IPS-20b (cell line): Measurements from ENCODE around the gene CD160.
"Not testable (repeated sequence)": the region's sequence is repeated elsewhere in the genome, so short reads cannot be mapped to it uniquely, and the experiment has no call there.

Experiments used
- H3K27ac ChIP-seq: one replicate; pipeline ENCODE4 v1.5.1; 2013; ENCODE audit warnings: low read length
- H3K27me3 ChIP-seq: 2 replicates; pipeline ENCODE4 v1.6.1; 2013; ENCODE audit warnings: mild to moderate bottlenecking, low read length, inconsistent platforms; ENCODE audit not compliant: insufficient read depth
- H3K36me3 ChIP-seq: 2 replicates; pipeline ENCODE4 v1.6.1; 2013; ENCODE audit warnings: low read depth, mild to moderate bottlenecking, inconsistent platforms, low read length, moderate library complexity; ENCODE audit not compliant: insufficient read depth
- H3K4me1 ChIP-seq: 2 replicates; pipeline ENCODE4 v1.6.1; 2013; ENCODE audit warnings: mild to moderate bottlenecking, control low read depth, inconsistent platforms, low read length, moderate library complexity; ENCODE audit not compliant: insufficient read depth
- H3K4me3 ChIP-seq: 2 replicates; pipeline ENCODE4 v1.5.1; 2013; ENCODE audit warnings: mild to moderate bottlenecking, low read length, inconsistent platforms
- H3K9ac ChIP-seq: 2 replicates; pipeline ENCODE4 v1.6.1; 2013; ENCODE audit warnings: low read depth, mild to moderate bottlenecking, inconsistent platforms, low read length, moderate library complexity
- H3K9me3 ChIP-seq: 2 replicates; pipeline ENCODE4 v1.6.1; 2013; ENCODE audit warnings: mild to moderate bottlenecking, low read depth, low read length, inconsistent platforms; ENCODE audit not compliant: insufficient read depth

The CD160 gene

GRCh38 chr1:145736191-145736590 is 16.9 kb downstream of the CD160 start:
- no peaks in the 10 kb centered on the region for H3K9me3 ChIP-seq
- no peaks in the 10 kb centered on the region for H3K27me3 ChIP-seq
- no peak overlapping the region for H3K27ac ChIP-seq
- H3K9ac ChIP-seq, result no peak overlapping the region
- H3K4me1 ChIP-seq, result peaks cover 8% of the 10 kb centered on the region
- no peaks in the 10 kb centered on the region for H3K36me3 ChIP-seq
- no peak overlapping the region for H3K4me3 ChIP-seq

- Histone ChIP-seq H3K9ac (no peak overlapping the region), H3K4me3 (no peak overlapping the region), H3K27me3 (no peaks in the 10 kb centered on the region), H3K27ac (no peak overlapping the region), H3K4me1 (no peaks in the 10 kb centered on the region), H3K36me3 (peaks cover 14% of the 10 kb centered on the region; the same call in 1 of the 2 replicates), H3K9me3 (no peaks in the 10 kb centered on the region)
These were observed 21.0 kb downstream of the CD160 start for GRCh38 chr1:145740269-145740668.

- H3K9ac ChIP-seq, result no peak overlapping the region
- H3K27ac ChIP-seq, result no peak overlapping the region
- H3K27me3 ChIP-seq, result no peaks in the 10 kb centered on the region
- H3K36me3 ChIP-seq, result peaks cover 59% of the 10 kb centered on the region
- H3K9me3 ChIP-seq, result no peaks in the 10 kb centered on the region
- H3K4me3 ChIP-seq, result no peak overlapping the region
- no peaks in the 10 kb centered on the region for H3K4me1 ChIP-seq
These were observed 28.3 kb downstream of the CD160 start for GRCh38 chr1:145747398-145748247.

GRCh38 chr1:145750426-145750825 is 31.1 kb downstream of the CD160 start:
- H3K4me3 ChIP-seq, result no peak overlapping the region
- no peaks in the 10 kb centered on the region for H3K4me1 ChIP-seq
- H3K27ac ChIP-seq, result no peak overlapping the region
- no peak overlapping the region for H3K9ac ChIP-seq
- no peaks in the 10 kb centered on the region for H3K9me3 ChIP-seq
- H3K27me3 ChIP-seq, result no peaks in the 10 kb centered on the region
- H3K36me3 ChIP-seq, result peaks cover 45% of the 10 kb centered on the region

GRCh38 chr1:145751491-145752037 is 32.3 kb downstream of the CD160 start:
- Histone ChIP-seq H3K36me3 (peaks cover 40% of the 10 kb centered on the region), H3K4me3 (no peak overlapping the region), H3K4me1 (no peaks in the 10 kb centered on the region), H3K9me3 (no peaks in the 10 kb centered on the region), H3K9ac (no peak overlapping the region), H3K27me3 (no peaks in the 10 kb centered on the region), H3K27ac (no peak overlapping the region)

- Histone ChIP-seq H3K4me3 (no peak overlapping the region), H3K9me3 (peaks cover 19% of the 10 kb centered on the region), H3K27me3 (no peaks in the 10 kb centered on the region), H3K27ac (no peak overlapping the region), H3K4me1 (no peaks in the 10 kb centered on the region), H3K9ac (no peak overlapping the region), H3K36me3 (peaks cover 20% of the 10 kb centered on the region)
These were observed 38.1 kb downstream of the CD160 start for GRCh38 chr1:145757420-145757819.

GRCh38 chr1:145758116-145758515 is 38.8 kb downstream of the CD160 start:
- no peaks in the 10 kb centered on the region for H3K4me1 ChIP-seq
- no peak overlapping the region for H3K9ac ChIP-seq
- no peaks in the 10 kb centered on the region for H3K27me3 ChIP-seq
- peaks cover 20% of the 10 kb centered on the region for H3K36me3 ChIP-seq
- no peak overlapping the region for H3K4me3 ChIP-seq
- peaks cover 19% of the 10 kb centered on the region for H3K9me3 ChIP-seq
- no peak overlapping the region for H3K27ac ChIP-seq

GRCh38 chr1:145758575-145758974 is 39.3 kb downstream of the CD160 start:
- Histone ChIP-seq H3K4me3 (no peak overlapping the region), H3K4me1 (no peaks in the 10 kb centered on the region), H3K9me3 (peaks cover 19% of the 10 kb centered on the region), H3K27ac (no peak overlapping the region), H3K36me3 (peaks cover 20% of the 10 kb centered on the region), H3K27me3 (no peaks in the 10 kb centered on the region), H3K9ac (no peak overlapping the region)

GRCh38 chr1:145759721-145760120 is 40.4 kb downstream of the CD160 start:
- H3K4me1 ChIP-seq, result no peaks in the 10 kb centered on the region
- H3K9me3 ChIP-seq, result peaks cover 19% of the 10 kb centered on the region
- peaks cover 20% of the 10 kb centered on the region for H3K36me3 ChIP-seq
- H3K4me3 ChIP-seq, result no peak overlapping the region
- no peak overlapping the region for H3K27ac ChIP-seq
- no peaks in the 10 kb centered on the region for H3K27me3 ChIP-seq
- H3K9ac ChIP-seq, result no peak overlapping the region

GRCh38 chr1:145760395-145760949 is 41.2 kb downstream of the CD160 start:
- not testable (repeated sequence) for H3K9ac ChIP-seq, H3K27ac ChIP-seq, H3K27me3 ChIP-seq, H3K4me3 ChIP-seq, H3K4me1 ChIP-seq
- H3K9me3 ChIP-seq, result peaks cover 19% of the 10 kb centered on the region
- peaks cover 20% of the 10 kb centered on the region for H3K36me3 ChIP-seq

- Histone ChIP-seq H3K36me3 (peaks cover 20% of the 10 kb centered on the region), H3K9me3 (peaks cover 22% of the 10 kb centered on the region)
- not testable (repeated sequence) for H3K4me3 ChIP-seq, H3K4me1 ChIP-seq, H3K9ac ChIP-seq, H3K27me3 ChIP-seq, H3K27ac ChIP-seq
These were observed 42.2 kb downstream of the CD160 start for GRCh38 chr1:145761498-145761897.

GRCh38 chr1:145762001-145762400 is 42.7 kb downstream of the CD160 start:
- H3K9me3 ChIP-seq, result peaks cover 22% of the 10 kb centered on the region
- not testable (repeated sequence) for H3K27ac ChIP-seq, H3K9ac ChIP-seq, H3K4me1 ChIP-seq, H3K4me3 ChIP-seq, H3K27me3 ChIP-seq
- peaks cover 20% of the 10 kb centered on the region for H3K36me3 ChIP-seq
